HG03159 (cell line): ENCODE measurements around the gene JMJD8.
"Not testable (repeated sequence)": the region's sequence is repeated elsewhere in the genome, so short reads cannot be mapped to it uniquely, and the experiment has no call there.

Experiments
- ATAC-seq: cut with Tn5 transposase; IDR thresholded peaks from one replicate; pipeline ENCODE4 v1.9.1; 2021; ENCODE audit warnings: mild to moderate bottlenecking, moderate library complexity; ENCODE audit not compliant: unreplicated experiment

JMJD8 gene

DNA sequence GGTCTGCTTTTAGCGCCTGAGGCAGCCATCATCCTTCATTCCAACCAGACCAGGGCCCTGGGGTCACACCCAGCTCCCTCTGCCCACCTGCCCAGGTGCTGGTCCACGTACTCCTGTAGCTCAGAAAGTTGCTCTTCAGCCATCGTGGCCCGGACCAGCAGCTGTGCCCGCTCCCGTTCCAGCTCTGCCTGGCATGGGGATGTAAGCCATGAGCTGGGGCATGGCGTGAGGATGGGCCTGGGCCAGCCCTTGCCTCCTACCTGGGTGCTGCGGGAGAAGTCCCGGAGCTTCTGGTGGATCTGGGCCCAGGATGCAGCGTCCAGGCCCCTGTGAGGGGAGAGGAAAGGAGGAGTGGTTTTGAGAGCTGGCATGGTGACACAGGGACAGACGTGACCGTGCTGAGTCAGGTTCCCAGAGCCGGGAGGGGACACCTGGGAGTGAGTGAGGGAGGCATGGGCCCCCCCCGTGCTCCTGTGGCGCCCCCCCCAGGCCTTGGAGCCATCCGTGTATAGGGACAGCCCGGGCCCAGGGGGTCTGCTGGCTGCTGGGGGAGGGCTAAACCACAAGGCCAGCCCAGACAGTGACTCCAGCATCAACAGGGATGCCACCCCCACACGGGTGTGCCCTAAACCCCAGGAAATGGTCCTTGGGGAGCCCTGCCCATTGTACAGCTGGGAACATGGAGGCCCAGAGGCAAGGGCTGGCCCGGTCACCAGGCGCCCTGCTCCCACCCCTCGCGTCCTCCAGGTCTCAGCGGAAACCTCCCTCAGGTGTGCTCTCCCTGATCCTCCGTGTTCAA is 38.9 kb upstream of the JMJD8 start:
- no peak for ATAC-seq

GRCh38 chr16:721765-722540 is 37.8 kb upstream of the JMJD8 start:
- no peak for ATAC-seq

DNA sequence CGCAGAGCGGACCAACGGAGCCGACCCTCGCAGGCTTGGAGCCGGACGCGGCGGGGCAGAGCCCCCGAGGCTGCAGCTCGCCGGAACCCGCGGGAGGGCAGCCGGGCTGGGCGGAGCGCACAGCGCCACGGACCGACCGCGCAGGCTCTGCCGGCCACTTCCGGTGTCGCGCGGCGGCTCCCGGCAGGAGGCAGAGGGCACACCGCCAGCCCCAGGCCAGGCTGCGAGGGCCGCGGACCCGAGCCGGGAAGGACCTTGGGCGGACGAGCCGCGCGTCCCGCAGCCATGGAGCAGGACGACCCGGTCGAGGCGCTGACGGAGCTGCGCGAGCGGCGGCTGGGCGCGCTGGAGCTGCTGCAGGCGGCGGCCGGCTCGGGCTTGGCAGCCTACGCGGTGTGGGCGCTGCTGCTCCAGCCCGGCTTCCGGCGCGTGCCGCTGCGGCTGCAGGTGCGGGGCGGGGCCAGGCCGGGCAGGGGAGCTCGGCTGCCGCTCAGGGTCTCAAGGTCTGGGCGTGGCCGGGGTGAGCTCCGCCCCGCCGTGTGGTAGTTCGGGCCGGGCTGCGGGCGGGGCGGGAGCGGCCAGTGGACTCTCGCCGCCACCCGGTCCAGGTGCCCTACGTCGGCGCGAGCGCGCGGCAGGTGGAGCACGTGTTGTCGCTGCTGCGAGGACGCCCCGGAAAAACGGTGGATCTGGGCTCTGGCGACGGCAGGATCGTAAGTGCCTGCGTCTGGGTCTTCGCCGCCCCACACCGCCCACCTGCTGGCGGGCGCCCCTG is 37.0 kb upstream of the JMJD8 start, which contains the start of gene ANTKMT:
TSS of gene ANTKMT (plus strand) at position 157 of the 775 bp plus-strand sequence. CDS start at position 286, 129 bp downstream.
- peak; percentile 69 for ATAC-seq

- peak; percentile 18 for ATAC-seq
These were observed 36.4 kb upstream of the JMJD8 start for GRCh38 chr16:720447-720989.

DNA sequence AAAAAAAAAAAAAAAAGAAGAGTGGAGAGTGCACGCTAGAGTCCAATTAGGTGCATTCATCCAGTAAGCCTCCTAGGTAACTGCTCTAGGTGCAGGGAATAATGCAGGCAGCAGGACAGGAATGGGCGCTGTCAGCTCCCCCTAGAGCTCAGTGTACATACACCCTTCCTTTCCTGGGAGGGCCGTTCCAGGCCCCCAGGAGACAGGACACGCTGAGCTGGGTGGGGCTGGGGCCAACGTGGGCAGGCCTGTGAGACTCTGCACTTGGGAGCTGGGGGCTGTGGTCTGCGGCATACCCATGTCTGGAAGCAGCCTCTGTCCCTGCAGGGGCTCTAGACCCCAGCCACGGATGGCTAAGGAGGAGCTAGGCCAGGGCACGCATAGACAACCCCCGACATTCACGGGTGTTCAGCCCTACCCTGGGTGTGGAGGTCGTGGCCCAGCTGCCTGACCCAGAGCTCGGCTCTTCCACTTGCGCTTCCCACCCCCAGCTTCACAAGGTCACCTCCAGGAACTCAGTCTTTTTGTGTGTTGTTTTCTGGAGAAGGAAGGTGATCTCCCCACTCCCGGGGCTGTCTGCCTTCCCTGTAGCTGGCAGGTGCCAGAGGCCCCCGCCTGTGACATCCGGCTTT is 35.8 kb upstream of the JMJD8 start:
- no peak for ATAC-seq

DNA sequence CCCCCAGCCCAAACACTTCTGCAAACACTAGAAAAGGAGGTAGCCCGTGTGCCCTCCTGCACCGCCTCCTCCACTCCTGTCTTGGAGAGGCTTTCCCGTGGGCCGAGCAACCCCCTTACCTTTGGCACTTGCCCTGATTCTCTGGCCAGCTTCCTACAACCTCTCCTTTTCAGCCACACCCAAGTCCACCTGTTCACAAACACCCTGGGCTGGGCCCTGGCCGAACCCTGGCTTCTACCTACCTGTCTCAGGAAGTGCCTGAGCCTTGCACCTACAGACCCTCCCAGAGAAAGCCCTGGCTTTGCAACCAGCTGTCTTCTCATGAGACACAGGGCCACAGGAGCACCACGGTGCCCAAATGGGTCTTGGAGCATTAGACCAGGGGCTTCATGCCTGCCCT is 34.8 kb upstream of the JMJD8 start:
- no peak for ATAC-seq

GRCh38 chr16:718389-718788 is 34.3 kb upstream of the JMJD8 start:
- ATAC-seq = no peak

DNA sequence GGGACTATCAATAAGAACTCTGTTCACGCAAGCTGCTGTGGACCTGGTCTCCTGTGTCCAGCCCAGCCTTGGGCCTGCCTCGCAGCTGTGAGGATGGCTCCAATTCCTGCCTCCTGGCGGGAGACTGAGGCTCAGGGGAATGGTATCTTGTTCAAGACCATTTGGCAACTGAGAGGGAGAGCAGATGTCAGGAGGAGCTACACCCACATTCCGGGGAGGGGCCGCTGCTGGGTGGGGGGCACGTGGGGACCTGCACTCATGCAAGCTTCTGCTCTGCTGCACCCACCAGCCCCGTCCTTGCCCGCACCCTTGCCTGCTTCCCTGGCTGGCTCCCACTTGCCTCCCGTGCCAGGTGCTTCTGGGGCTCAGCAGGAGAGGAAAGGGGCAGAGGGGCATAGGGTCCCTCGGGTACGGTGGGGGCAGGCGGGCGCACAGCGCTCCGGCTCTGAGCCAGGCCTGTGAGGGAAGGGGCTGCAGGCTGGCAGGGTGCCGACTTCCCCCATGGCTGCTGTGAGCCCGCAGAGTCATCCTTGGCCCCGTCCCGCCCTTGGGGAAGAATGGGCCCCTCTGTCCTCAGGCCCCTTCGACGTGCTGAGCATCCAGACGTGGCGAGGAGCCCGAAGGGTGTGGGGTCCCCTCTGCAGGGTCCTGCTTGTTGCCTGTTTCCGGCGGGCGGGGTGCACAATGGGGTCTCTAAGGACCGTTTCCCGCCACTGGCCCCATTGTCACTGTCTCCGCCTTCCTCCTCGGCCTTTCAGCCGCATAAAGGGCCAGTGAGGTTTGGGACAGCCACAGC is 33.5 kb upstream of the JMJD8 start:
- no peak for ATAC-seq

GRCh38 chr16:716768-717325 is 32.7 kb upstream of the JMJD8 start:
- no peak for ATAC-seq

DNA sequence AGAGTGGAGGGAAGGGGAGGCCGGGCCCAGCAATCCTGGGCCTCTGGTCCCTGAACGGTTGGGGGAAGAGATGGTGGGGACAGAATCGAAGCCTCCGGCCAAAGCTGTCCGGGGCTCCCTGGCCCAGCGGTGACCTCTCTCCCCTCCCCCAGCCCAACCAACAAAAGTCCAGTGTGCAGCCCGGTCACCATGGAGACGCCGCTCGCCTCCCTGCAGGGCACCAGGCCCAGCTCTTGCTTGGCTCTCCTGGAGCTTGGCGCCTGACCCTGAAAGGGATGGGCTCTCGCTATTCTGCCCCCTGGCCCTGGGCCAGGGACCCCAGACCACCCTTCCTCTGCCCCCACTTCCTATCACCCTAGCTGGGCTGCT is 32.0 kb upstream of the JMJD8 start:
- ATAC-seq = no peak

DNA sequence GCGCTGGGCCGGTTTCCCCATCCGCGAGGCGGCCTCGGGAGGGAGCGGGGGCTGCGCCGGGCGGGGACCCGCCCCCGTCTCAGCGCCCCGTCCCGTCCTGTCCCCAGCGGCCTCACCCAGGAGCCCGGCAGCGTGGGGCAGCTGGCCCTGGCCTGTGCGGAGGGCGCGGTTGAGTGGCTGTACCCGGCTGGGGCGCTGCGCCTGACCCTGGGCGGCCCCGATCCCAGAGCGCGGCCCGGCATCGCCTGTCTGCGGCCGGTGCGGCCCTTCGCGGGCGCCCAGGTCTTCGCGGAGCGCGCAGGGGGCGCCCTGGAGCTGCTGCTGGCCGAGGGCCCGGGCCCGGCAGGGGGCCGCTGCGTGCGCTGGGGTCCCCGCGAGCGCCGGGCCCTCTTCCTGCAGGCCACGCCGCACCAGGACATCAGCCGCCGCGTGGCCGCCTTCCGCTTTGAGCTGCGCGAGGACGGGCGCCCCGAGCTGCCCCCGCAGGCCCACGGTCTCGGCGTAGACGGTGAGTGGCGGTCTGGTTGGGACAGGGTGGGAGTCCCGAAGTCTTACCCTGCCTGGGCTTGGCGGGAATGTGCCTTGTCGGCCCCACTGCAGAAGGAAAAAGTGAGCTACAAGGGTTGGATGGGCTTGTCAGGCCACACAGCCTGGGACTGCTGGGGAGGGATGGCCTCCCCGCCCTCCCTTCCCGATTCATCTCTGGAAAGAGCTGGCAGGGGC is 31.5 kb upstream of the JMJD8 start:
- ATAC-seq = no peak

DNA sequence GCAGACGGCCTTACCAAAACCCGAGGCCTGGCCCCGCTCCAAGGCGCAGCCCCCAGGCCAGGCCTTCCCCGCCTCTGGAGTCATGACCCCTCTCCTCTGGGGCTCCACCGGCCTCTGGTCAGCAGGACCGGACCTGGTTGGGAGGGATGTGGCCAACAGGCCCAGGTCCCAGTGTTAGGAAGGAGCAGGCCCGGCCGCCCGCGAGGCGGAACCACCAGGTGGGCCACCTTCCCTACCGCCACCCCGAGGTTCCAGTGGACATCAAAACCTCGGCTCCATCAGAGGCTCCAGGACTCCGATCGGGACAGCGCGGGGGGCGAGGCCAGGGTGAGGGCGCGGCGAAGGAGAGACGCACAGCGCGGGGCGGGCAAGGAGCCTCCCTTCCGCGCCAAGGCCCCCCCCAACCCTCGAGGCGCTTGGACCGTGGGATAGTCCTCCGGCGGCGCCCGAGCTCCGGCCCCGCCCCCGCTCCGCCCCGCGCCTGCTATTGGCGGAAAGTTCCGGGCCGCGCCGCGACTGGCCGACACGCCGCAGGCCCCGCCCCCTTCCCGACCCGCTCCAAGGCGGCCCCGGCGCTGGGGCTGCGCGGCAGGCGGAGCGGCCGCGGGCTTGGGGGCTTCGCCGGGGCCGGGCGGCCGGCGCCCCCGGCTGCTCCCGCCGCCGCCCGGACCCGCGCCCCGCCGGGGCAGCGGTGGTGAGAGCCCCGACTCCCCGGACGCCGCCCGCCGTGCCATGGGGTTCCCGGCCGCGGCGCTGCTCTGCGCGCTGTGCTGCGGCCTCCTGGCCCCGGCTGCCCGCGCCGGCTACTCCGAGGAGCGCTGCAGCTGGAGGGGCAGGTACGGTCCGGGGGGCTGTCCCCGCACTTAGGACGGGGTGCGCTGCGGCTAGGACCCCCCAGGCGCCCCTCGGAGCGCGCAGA is 30.7 kb upstream of the JMJD8 start, which contains the start of gene METRN:
TSS of gene METRN (plus strand) at position 561 of the 919 bp plus-strand sequence. CDS start at position 733, 172 bp downstream.
- no peak for ATAC-seq

DNA sequence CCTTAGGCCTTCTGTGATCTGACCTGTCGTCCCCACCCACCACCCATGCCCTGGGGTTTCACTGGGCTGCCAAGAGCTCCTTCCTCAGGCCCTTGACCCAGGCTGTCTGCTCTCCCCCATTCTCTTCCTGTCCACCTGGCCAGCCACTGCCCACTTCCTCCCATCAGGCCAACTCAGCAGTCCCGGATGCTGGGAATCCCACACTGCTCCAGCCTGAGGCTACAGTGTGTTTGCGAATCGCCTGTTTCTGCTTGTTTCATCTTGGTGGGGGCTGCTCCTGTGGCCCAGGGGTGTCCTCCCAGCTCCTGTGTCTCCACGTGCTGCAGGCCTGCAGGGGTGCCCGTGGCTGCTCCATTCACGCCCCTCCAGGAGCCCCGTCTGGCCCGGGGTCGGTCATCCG is 29.9 kb upstream of the JMJD8 start:
- no peak for ATAC-seq

DNA sequence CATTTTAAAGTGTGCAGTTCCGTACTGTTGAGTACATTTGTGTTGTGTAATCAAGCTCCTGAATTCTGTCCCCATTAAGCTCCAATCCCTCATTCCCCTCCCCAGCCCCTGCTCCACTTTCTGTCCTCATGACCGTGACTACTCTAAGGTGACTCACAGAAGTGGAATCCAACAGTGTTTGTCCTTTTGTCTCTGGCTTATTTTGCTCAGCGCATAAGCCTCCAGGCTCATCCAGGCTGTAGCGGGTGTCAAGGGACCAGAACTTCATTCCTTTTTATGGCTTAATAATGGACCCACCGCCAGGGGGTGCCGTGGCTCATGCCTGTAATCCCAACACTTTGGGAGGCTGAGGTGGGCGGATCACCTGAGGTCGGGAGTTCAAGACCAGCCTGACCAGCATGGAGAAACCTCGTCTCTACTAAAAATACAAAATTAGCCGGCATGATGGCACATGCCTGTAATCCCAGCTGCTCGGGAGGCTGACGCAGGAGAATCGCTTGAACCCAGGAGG is 28.7 kb upstream of the JMJD8 start:
- not testable (repeated sequence) for ATAC-seq

GRCh38 chr16:711548-712320 is 27.6 kb upstream of the JMJD8 start:
- ATAC-seq = no peak

DNA sequence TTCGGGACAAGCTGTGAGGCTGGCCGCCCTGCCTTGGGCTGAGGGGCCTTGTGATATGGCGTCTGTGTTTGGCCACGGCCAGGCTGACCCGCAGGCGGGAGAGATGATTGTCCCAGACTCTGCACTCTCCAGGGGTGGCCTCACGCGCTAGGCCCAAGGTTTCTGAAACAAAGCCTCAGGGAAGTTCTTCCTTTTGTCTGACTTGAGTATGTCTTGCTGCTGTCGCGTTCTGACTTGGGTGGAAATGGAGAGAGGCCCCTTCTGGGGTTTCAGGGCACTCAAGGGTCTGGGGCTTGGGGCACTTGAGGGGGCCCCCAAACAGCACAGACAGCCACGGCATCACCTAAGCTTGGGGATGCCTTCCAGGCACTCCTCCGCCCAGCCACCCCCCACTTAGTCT is 26.9 kb upstream of the JMJD8 start:
- ATAC-seq = no peak
